ENCODE data around the gene ISY1.
"Not testable (repeated sequence)": the region's sequence is repeated elsewhere in the genome, so short reads cannot be mapped to it uniquely, and the experiment has no call there.

The ISY1 gene

DNA sequence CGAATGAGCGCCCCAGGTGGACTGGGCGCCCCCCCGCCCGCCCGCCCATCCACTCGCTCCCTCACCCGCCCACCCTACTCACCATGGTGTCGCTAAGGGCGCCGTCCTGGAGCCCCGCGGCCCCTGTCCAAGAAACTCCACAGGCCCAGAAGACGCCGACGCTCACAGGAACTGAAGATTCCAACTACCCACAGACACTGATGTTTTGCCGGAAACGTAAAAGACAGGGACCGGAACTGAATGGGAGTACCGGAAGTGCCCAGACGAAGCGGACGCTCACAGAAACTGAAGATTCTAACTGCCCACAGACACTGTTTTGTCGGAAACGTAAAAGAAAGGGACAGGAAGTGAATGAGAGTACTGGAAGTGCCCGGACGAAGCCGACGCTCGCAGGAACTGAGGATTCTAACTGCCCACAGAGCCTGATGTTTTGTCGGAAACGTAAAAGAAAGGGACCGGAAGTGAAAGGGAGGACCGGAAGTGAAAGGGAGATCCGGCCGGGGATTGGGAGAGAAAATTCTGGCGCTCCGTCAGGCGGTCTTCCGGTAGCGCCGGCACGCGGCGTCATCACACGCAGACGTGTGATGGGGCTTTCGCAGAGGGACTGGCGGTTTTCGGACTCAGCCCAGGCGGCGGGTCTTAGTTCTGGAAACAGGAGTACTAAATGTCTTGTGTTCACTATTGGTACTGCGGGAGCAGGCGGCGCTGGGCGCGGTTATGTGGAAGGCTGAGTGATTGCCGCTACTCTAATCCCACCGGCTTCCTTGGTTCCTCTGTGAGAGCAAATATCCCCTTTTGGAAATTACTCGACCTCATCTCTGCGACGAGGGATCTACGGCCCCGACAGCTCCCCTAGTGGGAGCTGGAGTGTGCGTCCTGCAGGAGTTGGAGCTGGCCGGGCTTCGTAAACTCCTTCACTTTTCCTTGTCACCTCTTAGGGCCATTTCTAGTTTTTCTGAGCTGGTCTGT, at the start of gene ISY1:
TSS of gene ISY1 (minus strand) at position 173 of the 969 bp plus-strand sequence. CDS start at position 85, 88 bp downstream.
- DNase-seq: peak; percentile 91 to 92

DNA sequence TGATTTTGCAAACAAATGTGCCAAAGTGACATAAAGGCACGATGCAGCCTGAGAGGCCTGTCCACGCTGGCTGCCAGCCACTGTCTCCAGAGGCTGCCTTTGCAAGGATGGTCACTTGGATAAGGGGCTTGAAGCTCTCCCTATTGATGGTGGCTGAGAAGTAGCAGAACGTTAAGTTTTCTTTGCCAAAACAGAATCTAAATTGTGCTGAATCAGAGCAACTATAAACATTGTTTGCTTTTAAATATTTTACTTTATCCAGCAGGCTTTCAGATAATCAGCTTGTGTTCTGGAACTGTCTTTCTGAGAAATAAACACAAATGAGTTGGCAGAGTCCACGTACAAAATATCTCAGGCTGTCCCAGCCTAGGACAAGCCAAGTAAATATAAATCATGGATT, 46.6 kb upstream of the ISY1 start:
- DNase-seq: no peak

DNA sequence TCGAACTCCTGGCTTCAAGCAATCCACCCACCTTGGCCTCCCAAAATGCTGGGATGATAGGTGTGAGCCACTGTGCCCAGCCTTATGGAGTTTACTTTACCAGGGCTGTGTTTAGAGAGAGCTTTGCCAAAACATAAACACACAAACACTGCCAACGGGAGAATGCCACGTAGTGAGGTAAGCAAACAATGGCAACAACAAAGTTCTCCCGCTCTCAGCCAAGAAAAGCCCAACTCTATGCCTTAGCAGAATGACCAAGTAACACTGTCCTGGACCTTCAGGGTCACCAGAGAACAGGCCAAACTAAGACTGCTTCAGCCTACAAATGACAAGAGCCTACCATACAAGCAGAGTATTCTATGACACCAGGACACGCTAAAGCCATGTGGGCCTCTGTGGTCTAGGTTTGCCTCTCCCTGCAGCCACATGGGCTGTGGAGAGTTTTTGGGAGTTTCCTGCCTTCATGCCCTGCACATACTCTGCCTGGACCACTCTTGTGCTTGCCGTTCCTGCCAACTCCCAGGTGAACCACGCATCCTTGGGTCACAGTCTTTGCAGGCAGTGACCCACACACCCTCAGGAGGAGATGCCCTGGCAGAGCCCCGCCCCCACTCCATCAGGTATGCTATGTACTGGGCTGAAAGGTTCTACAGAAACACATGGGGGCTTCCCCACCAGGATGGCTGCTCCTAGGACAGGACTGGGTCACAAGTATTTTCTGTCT, 44.4 kb upstream of the ISY1 start:
- no peak for DNase-seq

DNA sequence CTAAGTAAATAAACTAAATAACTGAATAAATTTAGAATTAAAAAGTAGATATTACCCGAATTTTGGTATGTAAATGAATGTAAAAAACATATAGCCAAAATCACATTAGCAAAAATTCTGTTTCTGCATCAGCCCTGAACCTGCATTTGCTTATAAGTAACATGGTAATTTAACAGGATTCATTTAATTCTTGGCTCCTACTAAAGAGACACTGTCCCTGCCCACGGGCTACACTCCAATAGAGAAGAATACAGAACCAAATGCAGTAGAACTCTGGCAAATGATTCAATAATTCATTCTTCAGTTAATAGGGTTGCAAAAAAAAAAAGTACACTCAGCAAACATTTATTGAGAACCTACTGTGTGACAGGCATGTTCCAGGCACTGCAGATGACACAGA, 43.6 kb upstream of the ISY1 start:
- DNase-seq: no peak

DNA sequence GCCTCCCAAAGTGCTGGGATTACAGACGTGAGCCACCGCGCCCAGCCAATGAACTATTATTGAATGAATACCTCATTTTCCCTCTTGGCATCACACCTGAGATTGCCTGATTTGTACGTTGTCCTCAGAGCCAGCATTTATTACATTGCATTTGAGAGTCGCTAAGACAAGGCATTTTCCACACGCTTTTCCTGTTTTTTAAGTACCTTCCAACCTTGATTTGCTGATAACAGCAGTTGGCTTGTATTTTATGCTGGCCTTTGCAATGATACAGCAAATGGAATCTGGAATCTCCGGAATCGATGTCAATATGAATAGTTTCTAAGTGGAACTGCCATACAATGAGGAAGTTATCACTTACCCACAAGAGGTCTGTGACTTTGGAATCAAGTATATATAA, 38.5 kb upstream of the ISY1 start:
- no peak for DNase-seq

DNA sequence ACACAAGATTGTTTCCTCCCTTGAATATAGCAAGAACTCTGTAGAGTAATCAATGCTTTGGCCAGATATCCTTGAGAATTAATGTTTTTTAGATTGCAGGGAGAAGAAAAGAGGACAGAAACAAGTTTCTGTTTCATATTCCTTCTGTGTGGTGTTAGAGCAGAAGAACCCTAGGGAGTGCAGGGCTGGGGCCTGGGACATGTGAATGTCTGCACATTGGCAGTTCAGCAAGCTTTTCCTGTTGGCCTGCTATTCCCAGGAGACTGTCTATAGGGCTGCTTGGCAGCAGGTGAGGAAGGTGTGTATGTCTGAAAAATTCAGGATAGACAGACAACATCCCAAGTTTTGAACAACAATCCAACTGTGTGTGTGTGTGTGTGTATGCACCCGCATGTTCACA, 36.5 kb upstream of the ISY1 start:
- DNase-seq: no peak

DNA sequence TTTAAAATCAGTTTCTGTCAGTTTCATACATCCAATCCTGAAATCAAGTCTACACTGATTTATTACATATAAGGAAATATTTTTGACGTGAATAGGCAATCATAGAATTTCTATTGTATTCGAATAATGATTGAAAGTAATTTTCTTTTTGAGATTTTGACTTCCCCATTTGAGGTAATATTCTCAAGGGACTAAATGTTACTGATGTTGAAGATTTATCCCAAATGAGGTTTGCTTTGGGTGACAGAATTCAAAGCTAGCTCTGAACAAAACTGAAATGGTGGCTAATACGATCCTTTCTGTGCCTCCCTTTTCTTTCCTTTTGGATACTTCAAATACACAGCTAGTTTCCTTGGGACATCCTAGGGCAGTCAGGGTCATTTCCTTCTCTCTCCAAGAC, 35.7 kb upstream of the ISY1 start:
- DNase-seq: no peak

DNA sequence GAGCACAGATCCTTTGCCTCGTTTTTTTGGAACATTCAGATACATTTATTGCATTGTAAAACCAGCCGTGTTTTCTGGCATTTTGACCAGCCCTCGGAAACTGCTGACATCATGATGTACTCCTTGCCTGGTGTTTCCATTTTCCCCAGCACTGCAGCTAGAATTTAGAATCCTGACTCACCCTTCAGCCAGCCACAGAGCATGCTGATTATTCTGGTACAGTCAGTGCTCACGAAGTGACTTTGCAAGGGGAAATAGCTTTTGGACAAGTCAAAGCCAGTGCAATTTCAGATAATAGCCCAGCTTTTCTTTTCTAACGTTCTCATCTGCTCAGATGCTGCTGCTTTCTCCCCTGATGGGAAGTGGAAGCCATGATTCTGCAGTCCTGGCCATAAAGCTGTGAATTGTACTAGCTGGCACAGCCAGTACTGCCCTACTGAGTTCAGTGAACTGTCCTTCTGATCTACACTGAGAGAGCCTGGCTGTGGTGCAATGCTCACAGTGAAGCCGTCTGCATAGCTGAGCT, 34.9 kb upstream of the ISY1 start:
- peak in 1 of 2 donors; percentile 33 for DNase-seq

DNA sequence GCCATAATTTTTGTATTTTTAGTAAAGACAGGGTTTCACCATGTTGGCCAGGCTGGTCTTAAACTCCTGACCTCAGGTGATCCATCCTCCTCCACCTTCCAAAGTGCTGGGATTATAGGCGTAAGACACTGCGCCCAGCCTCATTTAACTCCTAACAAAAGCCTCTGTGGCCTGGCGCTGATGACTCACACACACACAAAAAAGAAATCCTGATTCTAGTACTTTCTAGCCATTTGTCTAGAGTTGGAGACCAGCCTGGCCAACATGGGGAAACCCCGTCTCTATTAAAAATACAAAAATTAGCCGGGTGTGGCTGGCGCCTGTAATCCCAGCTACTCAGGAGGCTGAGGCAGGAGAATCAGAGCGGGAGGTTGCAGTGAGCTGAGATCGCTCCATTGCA, 28.9 kb upstream of the ISY1 start:
- not testable (repeated sequence) for DNase-seq

DNA sequence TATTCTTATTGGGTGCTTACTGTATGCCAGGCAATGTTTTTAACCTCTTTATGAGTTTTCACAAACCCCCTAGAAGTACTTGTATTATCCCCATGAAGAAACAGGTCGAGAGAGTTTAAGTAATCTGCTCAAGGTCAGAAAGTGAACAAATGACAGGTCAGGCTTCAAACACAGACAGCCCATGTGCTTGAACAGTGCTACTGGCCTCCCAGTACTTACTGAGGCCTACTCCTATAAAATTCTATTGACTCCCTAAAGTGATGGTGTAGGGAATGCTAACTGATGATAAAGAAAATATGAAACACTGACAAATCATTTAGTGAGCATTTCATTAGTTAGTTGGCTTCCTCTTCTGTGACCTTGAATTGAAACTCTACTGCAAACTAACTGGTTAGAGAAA, 27.0 kb upstream of the ISY1 start:
- DNase-seq: no peak

DNA sequence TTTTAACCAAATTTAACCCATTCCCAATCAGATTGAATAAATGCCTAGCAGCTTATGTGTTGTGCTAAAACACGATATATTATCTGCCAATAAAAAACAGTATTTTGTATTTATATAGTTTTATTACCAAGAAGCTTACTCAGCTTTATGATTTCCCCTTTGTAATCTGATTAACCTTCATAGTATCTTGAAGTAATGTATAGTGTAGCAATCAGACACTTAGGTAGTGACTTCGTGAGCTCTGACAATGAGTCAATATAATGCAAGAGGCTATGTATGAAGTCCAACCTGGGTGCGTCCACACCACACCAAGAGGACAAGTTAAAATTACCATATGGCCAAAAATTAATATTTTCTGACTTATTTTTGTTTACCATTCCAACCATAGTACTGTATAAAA, 24.9 kb upstream of the ISY1 start:
- DNase-seq: no peak

DNA sequence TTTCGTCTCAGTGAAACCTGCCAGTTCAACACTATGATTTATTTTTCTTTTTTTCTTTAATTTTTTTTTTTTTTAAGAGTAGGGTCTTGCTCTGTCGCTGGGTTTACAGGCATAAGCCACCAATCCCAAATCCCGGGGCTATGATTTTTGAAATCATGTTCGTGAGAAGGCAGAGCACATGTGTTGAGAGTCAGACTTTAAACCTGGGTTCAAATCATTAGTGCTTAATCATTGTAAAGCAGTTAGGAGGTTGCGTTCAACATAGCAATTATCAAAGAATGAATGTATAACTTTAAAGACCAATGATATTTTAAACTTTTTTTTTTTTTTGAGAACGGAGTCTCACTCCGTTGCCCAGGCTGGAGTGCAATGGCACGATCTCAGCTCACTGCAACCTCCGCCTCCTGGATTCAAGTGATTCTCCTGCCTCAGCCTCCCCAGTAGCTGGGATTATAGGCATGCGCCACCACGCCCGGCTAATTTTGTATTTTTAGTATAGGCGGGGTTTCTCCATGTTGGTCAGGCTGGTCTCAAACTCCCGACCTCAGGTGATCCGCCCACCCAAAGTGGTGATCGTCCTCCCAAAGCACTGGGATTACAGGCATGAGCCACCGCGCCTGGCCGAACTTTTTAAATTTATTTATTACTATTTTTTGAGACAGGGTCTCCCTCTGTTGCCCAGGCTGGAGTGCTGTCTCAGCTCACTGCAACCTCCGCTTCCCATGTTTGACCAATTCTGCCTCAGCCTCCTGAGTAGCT, 24.1 kb upstream of the ISY1 start:
- not testable (repeated sequence) for DNase-seq

DNA sequence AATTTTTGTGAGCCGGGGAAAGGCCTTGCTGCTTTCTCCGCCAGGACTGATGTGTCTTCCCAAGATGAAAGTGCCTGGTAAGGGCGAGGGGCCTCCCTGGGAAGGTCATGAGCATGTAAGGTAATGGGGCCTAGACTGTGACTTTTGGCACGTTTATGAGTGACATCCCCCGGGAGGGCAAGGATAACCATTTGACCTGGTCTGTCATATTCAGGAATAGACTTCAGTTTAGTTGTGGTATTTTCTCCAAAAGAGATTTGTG, 23.5 kb upstream of the ISY1 start:
- DNase-seq: no peak

DNA sequence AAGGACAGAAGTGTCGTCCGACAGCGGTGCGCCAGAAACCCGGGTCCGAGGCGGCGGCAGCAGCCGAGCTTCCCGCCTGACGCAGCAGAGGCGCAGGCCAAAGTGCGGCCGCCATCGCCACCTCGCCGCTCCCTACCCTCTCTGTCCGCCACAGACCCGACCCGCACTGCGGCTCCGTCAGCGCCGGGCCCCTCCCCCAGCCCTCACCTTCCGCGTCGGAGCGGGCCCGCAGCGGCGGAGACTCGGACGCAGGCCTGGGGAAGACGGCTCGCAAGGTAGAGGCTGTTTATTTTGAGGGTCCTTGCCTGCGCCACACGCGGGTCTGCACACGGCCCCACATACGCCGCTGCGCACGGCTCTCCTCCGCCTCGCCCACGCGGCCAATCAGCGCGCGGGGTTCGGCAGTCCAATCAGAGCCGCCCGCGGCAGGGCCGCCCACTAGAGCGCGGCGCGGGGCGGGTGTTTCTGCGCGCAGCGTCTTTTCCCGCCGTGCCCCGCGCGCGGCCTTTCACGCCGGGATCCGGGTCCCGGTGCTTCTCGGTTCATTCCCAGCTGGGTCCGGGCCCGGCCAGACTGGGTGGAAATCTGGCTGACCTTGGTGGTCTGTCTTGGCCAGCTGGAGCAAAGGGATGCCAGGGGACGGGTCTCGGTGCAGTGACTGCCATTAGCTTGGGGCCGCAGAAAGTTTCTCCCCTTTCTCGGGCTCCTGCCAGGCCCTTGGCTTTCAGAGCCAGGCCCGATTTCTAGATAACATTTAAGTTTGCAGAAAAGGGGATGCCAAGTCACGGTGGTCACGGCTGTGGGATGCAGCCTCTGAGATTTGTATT, 22.9 kb upstream of the ISY1 start, which contains the start of gene CNBP:
TSS of gene CNBP (minus strand) at position 328 of the 827 bp plus-strand sequence. CDS start 12,139 bp downstream, outside the sequence.
- peak; percentile 92 to 93 for DNase-seq

DNA sequence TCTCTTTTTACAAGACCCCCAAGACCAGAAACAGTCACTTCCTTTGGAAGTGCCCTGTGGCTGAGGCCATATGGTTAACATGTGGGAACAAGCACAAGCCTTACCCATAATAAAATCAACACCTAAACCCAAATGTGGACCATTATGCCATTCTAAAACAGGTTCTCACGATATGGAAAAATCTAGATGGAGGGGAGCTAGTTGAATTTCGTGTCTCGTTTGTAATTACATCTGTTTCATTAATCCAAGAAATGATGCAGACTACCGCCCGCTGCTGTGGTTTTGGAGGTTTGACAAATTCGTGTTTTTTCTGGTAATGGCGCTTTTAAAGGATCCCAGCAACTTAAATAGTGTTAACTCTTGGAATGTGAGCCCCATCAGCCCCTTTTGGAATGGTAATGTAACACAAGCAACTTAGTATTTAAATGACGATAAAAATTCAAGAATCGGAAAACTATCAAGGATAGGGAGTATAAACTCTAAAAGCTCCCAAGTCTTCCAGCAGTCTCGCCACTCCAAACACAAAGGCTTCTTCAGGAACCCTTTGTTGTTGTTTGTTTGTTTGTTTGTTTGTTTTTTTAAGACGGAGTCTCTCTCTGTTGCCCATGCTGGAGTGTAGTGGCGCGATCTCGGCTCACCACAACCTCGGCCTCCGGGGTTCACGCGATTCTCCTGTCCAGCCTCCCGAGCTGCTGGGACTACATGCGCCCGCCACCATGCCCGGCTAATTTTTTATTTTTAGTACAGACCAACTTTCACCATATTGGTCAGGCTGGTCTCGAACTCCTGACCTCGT, 21.7 kb upstream of the ISY1 start:
- peak; percentile 13 to 37 for DNase-seq

DNA sequence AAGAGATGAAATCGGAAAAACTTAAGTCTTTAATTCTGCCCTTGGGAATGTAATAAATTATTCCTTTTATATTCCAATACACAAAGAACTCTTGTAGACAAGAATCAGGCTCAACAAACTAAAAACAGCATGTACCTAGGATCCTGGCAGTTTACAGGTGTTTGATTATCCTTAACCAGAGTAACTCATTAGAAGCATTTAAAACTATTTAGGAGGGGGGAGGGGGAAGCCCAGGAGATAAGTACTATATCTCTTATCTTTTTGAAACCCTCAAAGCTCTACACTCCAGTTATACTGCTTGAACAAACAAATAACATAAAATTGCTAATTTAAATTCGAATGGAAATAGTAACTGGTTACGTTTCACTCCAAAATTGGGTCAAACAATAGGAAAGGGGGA, 21.0 kb upstream of the ISY1 start:
- DNase-seq: no peak

DNA sequence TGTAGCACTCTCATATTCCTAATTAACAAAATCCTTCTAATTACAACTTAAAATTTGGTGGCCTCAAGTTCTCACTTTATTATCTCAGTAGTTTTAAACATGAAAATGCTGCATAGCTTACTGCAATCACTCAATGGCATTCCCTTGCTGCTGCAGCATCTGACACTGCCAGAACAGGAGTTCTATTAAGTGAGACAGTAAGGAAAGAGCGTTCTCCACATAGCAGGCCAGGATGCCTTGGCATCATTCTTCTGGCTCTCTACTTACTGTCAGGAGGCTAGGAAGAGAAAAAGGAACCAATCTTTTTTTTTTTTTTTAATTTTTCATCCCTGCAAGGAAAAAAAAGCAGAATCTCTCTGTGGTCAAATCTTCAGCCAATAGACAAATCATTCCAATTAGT, 19.6 kb upstream of the ISY1 start:
- DNase-seq: no peak

DNA sequence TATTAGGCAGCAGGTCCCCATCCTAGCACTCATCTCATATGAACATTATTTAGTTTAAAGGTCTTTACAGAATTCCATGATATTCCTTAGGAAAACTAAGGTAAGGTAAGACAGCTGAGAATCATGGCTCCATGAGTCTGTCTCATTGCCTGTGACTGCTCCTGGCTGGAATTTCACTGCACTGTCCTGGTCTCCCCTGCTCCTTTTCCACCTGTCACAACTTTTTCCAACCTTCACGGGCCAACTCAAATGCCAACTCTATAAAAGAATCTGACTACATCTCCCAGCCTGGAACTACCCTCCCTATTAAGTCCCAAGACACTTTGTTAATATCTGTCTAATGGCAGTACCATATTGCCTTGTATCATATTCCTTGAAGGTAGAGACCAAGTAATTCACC, 15.2 kb upstream of the ISY1 start:
- DNase-seq: no peak

DNA sequence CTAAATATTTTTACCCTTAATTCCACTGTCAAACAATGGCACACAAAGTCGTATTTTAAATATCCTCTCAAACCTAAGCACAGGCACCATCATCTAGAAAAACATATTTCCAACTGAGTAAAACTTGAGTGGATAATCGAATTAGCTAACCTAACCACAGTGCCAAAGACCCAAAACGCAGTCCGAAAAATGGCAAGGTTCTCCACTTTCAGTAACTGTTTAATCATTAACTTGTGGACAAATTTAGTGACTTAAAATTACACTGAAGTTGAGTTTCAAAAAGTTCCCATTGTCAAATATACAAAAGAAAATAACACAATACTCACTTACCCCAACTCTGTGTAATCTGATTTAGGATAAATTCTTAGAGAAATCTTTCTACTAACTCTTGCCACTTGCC, 12.9 kb upstream of the ISY1 start:
- DNase-seq: no peak

DNA sequence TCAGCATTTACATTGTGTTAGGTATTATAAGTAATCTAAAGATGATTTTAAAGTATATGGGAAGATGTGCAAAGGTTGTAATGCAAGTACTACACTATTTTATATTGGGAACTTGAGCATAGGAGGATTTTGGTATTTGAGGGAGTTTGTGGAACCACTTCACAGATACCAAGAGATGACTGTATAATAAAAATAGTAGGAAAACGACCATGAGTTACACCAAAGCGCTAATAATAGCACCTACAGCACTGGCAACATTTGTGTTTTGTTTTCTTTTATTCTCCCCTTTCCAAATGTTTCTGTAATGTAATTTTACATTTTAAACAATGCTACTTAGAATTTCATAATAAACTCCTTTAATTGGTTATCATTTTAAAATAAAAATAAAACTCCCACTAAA, 12.3 kb upstream of the ISY1 start:
- DNase-seq: no peak

DNA sequence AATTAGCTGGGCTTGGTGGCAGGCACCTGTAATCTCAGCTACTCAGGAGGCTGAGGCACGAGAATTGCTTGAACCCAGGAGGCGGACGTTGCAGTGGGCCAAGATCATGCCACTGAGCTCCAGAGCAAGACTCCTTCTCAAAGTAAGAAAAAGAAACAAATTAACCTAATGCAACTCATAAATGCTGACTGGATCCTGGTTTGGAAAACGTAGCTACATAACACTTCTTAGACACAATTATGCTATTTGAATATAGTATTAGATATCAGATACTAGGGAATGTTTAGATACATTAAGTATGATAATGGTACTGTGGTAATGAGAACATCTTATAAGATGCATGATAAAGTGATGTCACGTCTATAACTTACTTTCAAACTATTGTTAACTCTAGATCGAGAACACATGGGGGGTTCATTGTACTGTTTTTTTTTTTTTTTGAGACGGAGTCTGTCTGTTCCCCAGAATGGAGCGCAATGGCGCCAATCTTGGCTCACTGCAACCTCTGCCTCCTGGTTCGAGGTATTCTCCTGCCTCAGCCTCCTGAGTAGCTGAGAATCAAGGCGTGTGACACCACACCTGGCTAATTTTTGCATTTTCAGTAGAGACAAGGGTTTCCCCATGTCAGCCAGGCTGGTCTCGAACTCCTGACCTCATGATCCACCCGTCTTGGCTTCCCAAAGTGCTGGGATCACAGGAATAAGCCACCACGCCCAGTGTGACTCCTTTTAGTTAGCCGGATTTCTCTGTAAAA, 5.9 kb upstream of the ISY1 start:
- no peak for DNase-seq
